A549 (cell line): ENCODE results near the gene PRKG1. TPM values are rescaled to one million over a fixed set of nuclear protein-coding genes. Genes with fewer than 3 reads are reported as not detected.

Experiments used
- ATAC-seq, 2 experiments: fragments of 200-7000 bp in 1 of 2; fragments of >200 bp in 1 of 2; cut with Nextera tagmentation in 1 of 2; cut with Tn5 transposase in 1 of 2; 3 replicates each; pipeline versions ENCODE4 v1.8.0 to v1.9.1; 2018 to 2020; ENCODE audit warnings: mild to moderate bottlenecking in 1 of 2, moderate library complexity in 1 of 2
- CTCF ChIA-PET: fragments of 300-600 bp; sonication (Branson Sonifier 250); formaldehyde crosslinking; extraction: SDS; loops from one replicate; lab custom pipeline; 2021; ENCODE audit warnings: antibody characterized with exemption, inconsistent platforms; lab: Yijun Ruan, JAX
- POLR2A ChIA-PET: fragments of 350-600 bp; formaldehyde crosslinking; extraction: SDS; loops from one replicate; lab custom pipeline; 2021; ENCODE audit warnings: antibody characterized with exemption, inconsistent platforms; lab: Yijun Ruan, JAX
- DNase-seq, 2 experiments: peaks; one replicate each; pipeline versions ENCODE4 v3.0.0 to v3.0.0-alpha.2; 2011 to 2016; ENCODE audit warnings: low read depth in 1 of 2, low spot score in 1 of 2
- FAIRE-seq: peaks from 2 replicates; lab custom pipeline; 2011; peaks lifted over from hg19 to GRCh38; lab: Jason Lieb, UNC
- H3K27ac ChIP-seq, 2 experiments: fragments of >200 bp; sonication (Bioruptor Twin); formaldehyde crosslinking; 3 replicates each; pipeline ENCODE4 v1.5.1; 2016 to 2017
- H3K4me1 ChIP-seq: fragments of >200 bp; sonication (Bioruptor Twin); formaldehyde crosslinking; 3 replicates; pipeline ENCODE4 v1.6.1; 2016
- H3K4me2 ChIP-seq: fragments of >200 bp; sonication (Bioruptor Twin); formaldehyde crosslinking; 3 replicates; pipeline ENCODE4 v1.6.1; 2016
- H3K4me3 ChIP-seq: fragments of >200 bp; sonication (Bioruptor Twin); formaldehyde crosslinking; 3 replicates; pipeline ENCODE4 v1.5.1; 2016
- H3K9me3 ChIP-seq: fragments of >200 bp; sonication (Bioruptor Twin); formaldehyde crosslinking; 3 replicates; pipeline ENCODE4 v1.6.1; 2016
- ATOH8 ChIP-seq: fragments of 250-450 bp; sonication (Bioruptor Pico); IDR thresholded peaks from 2 replicates; pipeline ENCODE4 v1.5.0; 2020; ENCODE audit warnings: low read depth, mild to moderate bottlenecking, moderate library complexity
- CBX2 ChIP-seq: fragments of 200-600 bp; sonication (generic); IDR thresholded peaks from 2 replicates; pipeline ENCODE4 v1.6.1; 2016; ENCODE audit warnings: low read depth, mild to moderate bottlenecking, borderline replicate concordance
- CTCF ChIP-seq: fragments of >200 bp; sonication (Bioruptor Twin); formaldehyde crosslinking; IDR thresholded peaks from 3 replicates; pipeline ENCODE4 v1.5.1; 2016
- EHF ChIP-seq: fragments of 250-450 bp; sonication (Bioruptor Pico); IDR thresholded peaks from 2 replicates; pipeline ENCODE4 v1.5.0; 2020; ENCODE audit warnings: mild to moderate bottlenecking
- EHMT2 ChIP-seq: fragments of 200-600 bp; sonication (generic); IDR thresholded peaks from 2 replicates; pipeline ENCODE4 v1.6.1; 2016; ENCODE audit warnings: antibody characterized with exemption, low read depth, mild to moderate bottlenecking, moderate library complexity
- FOSB ChIP-seq: fragments of 250-450 bp; sonication (Bioruptor Pico); IDR thresholded peaks from 2 replicates; pipeline ENCODE4 v1.5.0; 2020; ENCODE audit warnings: mild to moderate bottlenecking, moderate library complexity
- FOSL2 ChIP-seq, 2 experiments: fragments of 450-650 bp in 1 of 2; fragments of >200 bp in 1 of 2; sonication (Bioruptor Twin) in 1 of 2; formaldehyde crosslinking; IDR thresholded peaks; 2 replicates each; pipeline versions ENCODE4 v1.5.0 to v1.6.1; 2016 to 2020; ENCODE audit warnings: mild to moderate bottlenecking in 1 of 2, moderate library complexity in 1 of 2
- FOXS1 ChIP-seq: fragments of 250-450 bp; sonication (Bioruptor Pico); IDR thresholded peaks from 2 replicates; pipeline ENCODE4 v1.5.0; 2020; ENCODE audit warnings: mild to moderate bottlenecking, moderate library complexity
- HEYL ChIP-seq: fragments of 250-450 bp; sonication (Bioruptor Pico); IDR thresholded peaks from 2 replicates; pipeline ENCODE4 v1.8.0; 2021; ENCODE audit warnings: mild to moderate bottlenecking, moderate library complexity
- HOXA7 ChIP-seq: fragments of 250-450 bp; sonication (Bioruptor Pico); IDR thresholded peaks from 2 replicates; pipeline ENCODE4 v1.5.0; 2020; ENCODE audit warnings: mild to moderate bottlenecking, moderate library complexity
- JUN ChIP-seq, 2 experiments: fragments of >200 bp; sonication (Bioruptor Twin); formaldehyde crosslinking; IDR thresholded peaks; 2 replicates in 1 of 2; 3 replicates in 1 of 2; pipeline ENCODE4 v1.6.1; 2016 to 2017
- JUNB ChIP-seq: fragments of >200 bp; sonication (Bioruptor Twin); formaldehyde crosslinking; IDR thresholded peaks from 2 replicates; pipeline ENCODE4 v1.6.1; 2016
- KDM1A ChIP-seq: fragments of 200-600 bp; sonication (generic); IDR thresholded peaks from 2 replicates; pipeline ENCODE4 v1.6.1; 2016; ENCODE audit warnings: low read depth, mild to moderate bottlenecking
- MAFK ChIP-seq: fragments of 450-650 bp; IDR thresholded peaks from 2 replicates; pipeline ENCODE4 v1.6.1; 2014; ENCODE audit not compliant: partially characterized antibody
- MAX ChIP-seq: IDR thresholded peaks from 2 replicates; pipeline ENCODE4 v1.6.1; 2012
- NFE2L2 ChIP-seq: fragments of 150-350 bp; conservative IDR thresholded peaks from 2 replicates; pipeline ENCODE4 v1.6.1; 2014; ENCODE audit warnings: low read length
- NPAS2 ChIP-seq: fragments of 250-450 bp; sonication (Bioruptor Pico); IDR thresholded peaks from 2 replicates; pipeline ENCODE4 v1.8.0; 2022; ENCODE audit warnings: mild to moderate bottlenecking, moderate library complexity, borderline replicate concordance
- POLR2A ChIP-seq: IDR thresholded peaks from 2 replicates; pipeline ENCODE4 v1.6.1; 2012; ENCODE audit warnings: mild to moderate bottlenecking, low read length
- REST ChIP-seq: fragments of 200-600 bp; sonication (generic); IDR thresholded peaks from 2 replicates; pipeline ENCODE4 v1.6.1; 2016; ENCODE audit warnings: antibody characterized with exemption, mild to moderate bottlenecking, moderate library complexity
- SMC3 ChIP-seq: fragments of >200 bp; sonication (Bioruptor Twin); formaldehyde crosslinking; IDR thresholded peaks from 3 replicates; pipeline ENCODE4 v1.6.1; 2018; ENCODE audit warnings: inconsistent platforms
- ZC3H11A ChIP-seq: fragments of 450-650 bp; IDR thresholded peaks from 2 replicates; pipeline ENCODE4 v1.6.1; 2014; ENCODE audit warnings: antibody characterized with exemption, mild to moderate bottlenecking
- ZFP36 ChIP-seq: fragments of 450-650 bp; IDR thresholded peaks from 2 replicates; pipeline ENCODE4 v1.6.1; 2014; ENCODE audit warnings: borderline replicate concordance; ENCODE audit not compliant: partially characterized antibody
- ZNF302 ChIP-seq: fragments of 250-450 bp; sonication (Bioruptor Pico); IDR thresholded peaks from 2 replicates; pipeline ENCODE4 v1.9.0; 2021; ENCODE audit warnings: inconsistent platforms, mild to moderate bottlenecking, moderate library complexity
- WGBS: methylation state at CpG from one replicate; pipeline ENCODE4 v1.1.6; 2017; ENCODE audit errors: missing lambda C conversion rate; 5-methylcytosine and 5-hydroxymethylcytosine counted together
- polyA plus RNA-seq, 4 experiments: library from polyadenylated mRNA; depleted of rRNA in 3 of 4; stranded (reverse); fragments of >200 nt; fragmentation: RNase III in 1 of 4; extraction: RNeasy Plus Mini Kit Qiagen cat#74134 plus additional on column Dnase treatment in 1 of 4; gene quantifications; 2 replicates in 3 of 4; 3 replicates in 1 of 4; pipeline ENCODE4 v1.2.3, GENCODE V29; 2011 to 2017
- TF ChIP-seq, protein P1 (sequence below): fragments of >200 bp; sonication (Bioruptor Twin); formaldehyde crosslinking; IDR thresholded peaks from 2 replicates; pipeline ENCODE4 v1.6.1; 2016
- TF ChIP-seq, protein P2 (sequence below): IDR thresholded peaks from 2 replicates; pipeline ENCODE4 v1.6.1; 2012; ENCODE audit warnings: low read depth, borderline replicate concordance

Gene PRKG1
- polyA plus RNA-seq, 2 of the 4 experiments (the other 2 are of a cell fraction): not detected

GRCh38 chr10:51382181-51382580 lies 307.9 kb downstream of the PRKG1 start:
- Histone ChIP-seq H3K4me2 (no peak overlapping the region), H3K4me3 (no peak overlapping the region), H3K27ac (no peak overlapping the region), H3K9me3 (no peaks in the 10 kb centered on the region), H3K4me1 (no peaks in the 10 kb centered on the region)
- 0% methylated on average over 1 of the region's 1 CpG for WGBS
- DNase-seq (no peak), ATAC-seq (no peak), FAIRE-seq (no peak)
- TF ChIP-seq HEYL (CRISPR knock-in tag) (no peak), FOSL2 (IDR thresholded peaks at IDR 0.05) (no peak), FOSL2 (CRISPR knock-in tag; IDR thresholded peaks at IDR 0.05) (no peak), HOXA7 (CRISPR knock-in tag) (no peak), KDM1A (no peak), FOXS1 (no peak), NFE2L2 (no peak), ZFP36 (no peak), MAX (no peak), EHMT2 (no peak), EHF (CRISPR knock-in tag) (no peak), CTCF (no peak), ATOH8 (CRISPR knock-in tag) (no peak), POLR2A (no peak), CBX2 (no peak), MAFK (no peak), SMC3 (no peak)
- TF ChIP-seq, protein P1, sequence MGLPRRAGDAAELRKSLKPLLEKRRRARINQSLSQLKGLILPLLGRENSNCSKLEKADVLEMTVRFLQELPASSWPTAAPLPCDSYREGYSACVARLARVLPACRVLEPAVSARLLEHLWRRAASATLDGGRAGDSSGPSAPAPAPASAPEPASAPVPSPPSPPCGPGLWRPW: no peak
- ChIA-PET CTCF (no interaction called here), POLR2A (no interaction called here)

DNA sequence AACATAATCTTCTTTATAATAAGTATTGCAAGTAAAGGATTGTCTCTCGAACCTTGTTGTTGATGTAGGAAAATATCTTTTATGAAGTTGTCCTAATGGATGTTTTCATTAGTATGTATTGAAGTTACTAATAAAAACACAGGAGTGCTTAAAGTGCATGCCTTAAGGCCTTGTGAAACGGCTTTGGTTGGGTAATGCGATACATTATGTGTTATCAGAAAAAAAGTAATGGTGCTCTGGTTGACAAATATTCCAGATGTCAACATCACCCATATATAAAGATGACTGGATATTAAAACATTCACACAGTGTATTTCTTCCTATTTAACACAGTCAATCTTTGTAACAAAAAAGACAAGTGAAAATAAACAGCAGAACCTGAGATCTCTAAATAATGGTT lies 310.7 kb downstream of the PRKG1 start:
- 32% methylated on average over 3 of the region's 3 CpGs for WGBS
- POLR2A ChIA-PET: no interaction called here
- H3K4me3 ChIP-seq: no peak overlapping the region
- CTCF ChIA-PET: no interaction called here
- no peak overlapping the region for H3K4me2 ChIP-seq
- no peaks in the 10 kb centered on the region for H3K4me1 ChIP-seq
- DNase-seq (no peak), FAIRE-seq (no peak)
- TF ChIP-seq ZC3H11A (no peak), REST (no peak), FOSB (no peak), MAFK (no peak), ZNF302 (no peak), JUNB (no peak), JUN (IDR thresholded peaks at IDR 0.05) (no peak), NPAS2 (CRISPR knock-in tag) (no peak)
- TF ChIP-seq, protein P2, sequence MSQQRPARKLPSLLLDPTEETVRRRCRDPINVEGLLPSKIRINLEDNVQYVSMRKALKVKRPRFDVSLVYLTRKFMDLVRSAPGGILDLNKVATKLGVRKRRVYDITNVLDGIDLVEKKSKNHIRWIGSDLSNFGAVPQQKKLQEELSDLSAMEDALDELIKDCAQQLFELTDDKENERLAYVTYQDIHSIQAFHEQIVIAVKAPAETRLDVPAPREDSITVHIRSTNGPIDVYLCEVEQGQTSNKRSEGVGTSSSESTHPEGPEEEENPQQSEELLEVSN: no peak
- TF ChIP-seq, all 56 proteins: peak for 0
- H3K9me3 ChIP-seq: no peaks in the 10 kb centered on the region
- ATAC-seq: no peak
- H3K27ac ChIP-seq: no peak overlapping the region
